ENCODE data around the gene VKORC1L1.
"Not testable (repeated sequence)": the region's sequence is repeated elsewhere in the genome, so short reads cannot be mapped to it uniquely, and the experiment has no call there.

VKORC1L1 gene

GRCh38 chr7:65945787-65946186, 72.9 kb downstream of the VKORC1L1 start:
- not testable (repeated sequence) for DNase-seq

DNA sequence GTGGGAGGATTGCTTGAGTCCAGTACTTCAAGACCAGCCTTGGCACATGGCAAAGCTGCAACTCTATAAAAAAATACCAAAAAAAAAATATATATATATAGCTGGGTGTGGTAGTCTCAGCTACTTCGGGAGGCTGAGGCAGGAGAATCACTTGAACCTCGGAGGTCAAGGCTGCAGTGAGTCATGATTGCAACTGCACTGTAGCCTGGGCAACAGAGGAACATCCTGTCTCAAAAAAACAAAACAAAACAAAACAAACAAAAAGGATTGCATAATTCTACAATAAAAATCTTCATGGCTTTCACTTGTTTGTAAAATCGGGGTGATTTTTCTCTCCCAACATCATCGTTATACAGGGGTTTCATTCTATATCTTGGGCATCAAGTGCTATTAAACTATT, 74.0 kb downstream of the VKORC1L1 start:
- peak in 1 of 2 donors; percentile 1 for DNase-seq

DNA sequence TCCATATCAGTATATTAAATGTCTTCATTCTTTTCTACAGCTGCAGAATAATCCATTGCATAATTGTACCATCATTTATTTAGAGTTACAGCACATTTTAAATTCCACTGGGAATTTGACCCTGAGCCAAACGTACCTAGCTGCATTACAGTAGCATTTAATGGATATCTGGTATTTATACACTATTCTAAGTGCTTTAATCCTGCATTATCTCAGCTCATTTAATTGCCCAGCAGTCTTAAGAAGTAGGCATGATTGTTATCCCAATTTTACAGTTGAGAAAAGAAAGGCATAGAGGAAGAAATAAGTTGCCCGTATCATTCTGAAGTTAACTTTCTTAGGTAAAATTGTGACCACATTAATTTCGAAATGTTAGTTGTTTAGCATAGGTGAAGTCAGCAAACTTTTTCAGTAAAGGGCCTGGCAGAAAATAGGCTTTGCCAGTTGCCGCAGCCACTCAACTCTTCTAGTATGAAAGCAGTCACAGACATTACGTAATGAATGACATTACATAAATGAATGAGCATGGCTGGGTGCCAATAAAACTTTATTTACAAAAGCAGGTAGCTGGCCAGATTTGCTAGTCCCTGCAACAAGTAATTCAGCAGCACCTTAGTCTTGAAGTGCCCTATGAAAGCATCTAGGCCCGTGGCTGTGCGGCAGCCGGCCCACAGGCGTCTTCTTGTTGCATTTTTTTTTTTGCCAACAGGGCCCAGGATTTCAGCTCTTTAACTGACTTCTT, 79.1 kb downstream of the VKORC1L1 start:
- no peak for DNase-seq

GRCh38 chr7:65953001-65953720, 80.3 kb downstream of the VKORC1L1 start:
- no peak for DNase-seq

GRCh38 chr7:65953890-65954450, 81.1 kb downstream of the VKORC1L1 start:
- DNase-seq: no peak

DNA sequence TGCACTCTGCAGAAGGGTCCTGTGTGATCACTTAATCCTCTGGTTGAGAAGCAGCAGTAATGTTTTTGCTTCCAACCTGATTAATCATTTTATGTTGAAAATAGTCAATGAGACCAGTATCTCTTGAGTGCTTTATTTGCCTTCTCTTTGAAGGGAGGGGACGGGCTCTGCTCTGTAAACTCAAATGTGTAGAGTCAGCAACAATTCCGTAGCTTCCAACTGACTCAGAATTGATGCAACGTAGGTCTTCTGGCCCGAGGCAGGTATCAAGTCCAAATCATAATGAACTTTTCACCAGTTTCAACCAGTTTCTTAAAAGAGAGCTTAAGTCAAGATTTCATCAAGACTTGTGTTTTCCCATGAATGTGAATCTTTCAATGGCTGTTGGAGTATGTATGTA, 82.8 kb downstream of the VKORC1L1 start:
- no peak for DNase-seq

DNA sequence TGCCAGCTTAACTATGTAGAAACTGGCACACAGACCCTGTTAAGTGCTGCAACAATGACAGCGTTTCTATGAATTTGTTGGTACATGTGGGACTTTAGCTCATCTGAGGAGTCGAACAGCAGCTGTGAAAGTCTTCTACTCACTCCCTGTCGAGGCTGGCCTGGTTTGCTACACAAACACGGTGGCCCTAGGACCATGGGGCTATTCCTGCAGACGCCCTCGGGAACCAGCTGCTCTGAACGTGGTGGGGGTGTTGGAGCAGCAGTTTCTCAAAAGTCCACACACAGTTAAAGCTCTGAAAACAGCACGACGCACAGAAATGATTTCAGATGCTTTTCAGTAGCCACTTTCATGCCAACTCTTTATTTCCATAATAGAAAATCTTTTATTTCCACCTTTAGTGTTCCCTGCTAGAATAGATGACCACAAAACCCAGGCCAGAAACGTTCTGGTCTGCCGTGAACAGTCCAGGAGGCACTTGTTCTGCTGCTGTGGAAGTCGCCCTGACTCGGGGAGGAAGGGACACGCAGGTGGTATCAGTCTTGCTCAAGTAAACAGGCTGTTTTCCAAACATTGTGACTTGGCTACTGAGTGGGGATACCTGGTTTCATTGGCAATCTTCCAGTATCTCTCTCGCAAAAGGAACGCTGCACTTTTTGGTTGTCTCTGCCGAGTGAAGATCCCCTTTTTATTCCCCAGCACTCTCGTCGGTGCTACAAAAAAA, 87.6 kb downstream of the VKORC1L1 start:
- no peak for DNase-seq

GRCh38 chr7:65962033-65962432, 89.2 kb downstream of the VKORC1L1 start:
- no peak for DNase-seq

DNA sequence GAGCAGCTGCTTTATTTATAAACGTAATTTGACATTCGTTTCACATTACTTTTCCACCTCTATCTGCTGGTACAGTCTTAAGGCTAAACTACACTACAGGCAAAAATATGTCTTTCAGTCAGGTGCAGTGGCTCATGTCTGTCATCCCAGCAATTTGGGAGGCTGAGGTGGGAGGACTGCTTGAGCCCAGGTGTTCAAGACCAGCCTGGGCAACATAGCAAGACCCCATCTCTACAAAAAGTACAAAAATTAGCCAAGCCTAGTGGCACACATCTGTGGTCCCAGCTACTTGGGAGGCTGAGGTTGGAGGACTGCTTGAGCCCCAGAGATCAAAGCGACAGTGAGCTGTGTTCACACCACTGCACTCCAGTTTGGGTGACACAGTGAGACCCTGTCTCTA, 91.8 kb downstream of the VKORC1L1 start:
- DNase-seq: not testable (repeated sequence)

GRCh38 chr7:65966146-65966545, 93.3 kb downstream of the VKORC1L1 start:
- DNase-seq: peak in 1 of 2 donors; percentile 15

DNA sequence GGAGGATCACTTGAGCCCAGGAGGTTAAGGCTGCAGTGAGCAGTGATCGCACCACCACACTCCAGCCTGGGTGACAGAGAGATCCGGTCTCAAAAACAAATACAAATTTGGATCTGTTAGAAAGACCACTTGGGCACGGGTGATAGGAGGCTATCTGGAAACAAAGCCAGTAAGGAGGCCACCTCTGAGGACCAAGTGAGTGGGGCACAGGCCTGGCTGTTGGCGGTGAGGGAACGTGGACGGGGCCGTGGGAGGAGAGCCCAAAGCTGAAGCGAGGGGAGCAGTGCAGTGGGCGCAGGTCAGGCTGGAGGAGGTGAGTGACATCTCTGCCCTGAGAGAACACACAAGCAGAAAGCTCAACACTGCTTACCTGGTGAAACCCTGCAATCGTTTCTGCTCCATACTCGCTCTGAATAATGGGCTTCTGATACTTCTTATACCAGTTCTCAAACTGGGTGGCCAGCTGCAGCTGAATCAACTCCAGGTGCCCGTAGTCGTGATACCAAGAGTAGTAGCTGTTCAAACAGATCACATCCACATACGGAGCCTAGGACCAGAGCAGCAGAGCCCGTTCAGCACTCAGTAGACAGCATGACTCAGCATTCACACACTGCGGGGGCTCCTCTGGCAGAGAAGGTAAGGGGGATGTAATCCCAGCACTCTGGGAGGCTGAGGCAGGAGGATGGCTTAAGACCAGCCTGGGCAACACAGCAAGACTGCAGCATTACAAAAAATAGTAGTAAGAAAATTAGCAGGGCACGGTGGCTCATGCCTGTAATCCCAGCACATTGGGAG, 94.7 kb downstream of the VKORC1L1 start:
- DNase-seq: no peak

- DNase-seq: no peak
Measured at GRCh38 chr7:65968256-65969185, 95.6 kb downstream of the VKORC1L1 start.

DNA sequence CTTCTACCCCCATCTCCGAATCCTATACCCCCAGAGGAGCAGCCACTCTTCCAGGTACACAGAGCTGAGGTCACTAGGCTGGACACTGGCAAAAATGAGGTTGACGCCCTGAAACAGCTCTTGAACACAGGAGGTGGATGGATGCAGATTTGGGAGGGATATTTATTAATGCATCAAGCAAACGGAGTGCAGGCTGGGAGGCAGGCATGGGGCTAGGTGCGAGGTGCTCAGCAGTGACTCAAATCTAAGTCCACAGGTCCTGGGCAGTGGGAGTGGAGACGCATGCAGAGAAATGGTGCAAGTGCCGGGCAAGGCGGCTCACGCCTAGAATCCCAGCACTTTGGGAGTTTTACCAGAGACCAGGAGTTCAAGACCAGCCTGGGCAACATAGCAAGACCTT, 98.1 kb downstream of the VKORC1L1 start:
- no peak for DNase-seq

DNA sequence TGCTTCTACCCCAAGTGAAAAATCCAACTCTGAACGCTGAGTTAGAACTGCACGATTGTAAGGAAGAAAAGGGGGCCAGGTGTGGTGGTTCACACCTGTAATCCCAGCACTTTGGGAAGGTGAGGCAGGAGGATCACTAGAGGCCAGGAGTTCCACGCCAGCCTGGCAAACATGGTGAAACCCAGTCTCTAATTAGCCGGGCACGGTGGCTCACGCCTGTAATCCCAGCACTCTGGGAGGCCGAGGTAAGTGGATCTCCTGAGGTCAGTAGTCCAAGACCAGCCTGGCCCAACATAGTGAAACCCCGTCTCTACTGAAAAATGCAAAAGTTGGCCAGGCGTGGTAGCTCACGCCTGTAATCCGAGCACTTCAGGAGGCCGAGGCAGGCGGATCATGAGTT, 100.1 kb downstream of the VKORC1L1 start:
- DNase-seq: no peak

- DNase-seq: no peak
Measured at GRCh38 chr7:65974191-65974801, 101.4 kb downstream of the VKORC1L1 start.

GRCh38 chr7:65974876-65975275, 102.0 kb downstream of the VKORC1L1 start:
- no peak for DNase-seq

GRCh38 chr7:65975814-65976445, 103.1 kb downstream of the VKORC1L1 start:
- no peak for DNase-seq

DNA sequence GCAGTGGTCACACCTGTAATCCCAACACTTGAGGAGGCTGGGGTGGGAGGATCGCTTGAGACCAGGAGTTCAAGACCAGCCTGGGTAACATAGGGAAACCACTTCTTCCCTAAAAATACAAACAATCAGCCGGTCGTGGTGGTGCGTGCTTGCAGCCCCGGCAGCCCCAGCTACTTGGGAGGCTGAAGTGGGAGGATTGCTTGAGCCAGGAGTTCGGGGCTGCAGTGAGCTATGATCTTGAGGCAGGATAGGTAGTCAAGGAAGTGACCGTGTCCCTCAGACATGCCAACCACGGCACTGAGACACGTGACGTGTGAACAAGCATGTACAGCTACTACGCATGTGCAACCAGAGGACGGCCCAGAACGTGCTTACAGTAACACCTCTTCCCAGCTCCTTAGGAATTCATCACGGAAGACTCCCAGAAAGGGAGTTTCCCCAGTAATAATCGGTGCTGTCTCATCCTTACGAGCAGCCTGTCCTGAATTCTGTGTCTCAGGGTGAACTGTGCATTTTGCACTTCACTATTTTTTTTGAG, 103.9 kb downstream of the VKORC1L1 start:
- no peak for DNase-seq

GRCh38 chr7:65978891-65979582, 106.2 kb downstream of the VKORC1L1 start:
- DNase-seq: peak; percentile 50 to 73
